Measurements from ENCODE around the gene SLC39A6. TPM values are rescaled to one million over a fixed set of nuclear protein-coding genes. Genes with fewer than 3 reads are reported as not detected.
A peak's percentile ranks its signal among the peaks of the same experiment; 100 is the strongest.
"Not testable (repeated sequence)": the region's sequence is repeated elsewhere in the genome, so short reads cannot be mapped to it uniquely, and the experiment has no call there.

The SLC39A6 gene
- total and polyA plus RNA-seq, 2 of the 13 experiments (the other 11 are each of a cell fraction or from before 2014, with no cell fraction given), result 41.7 to 59.2 TPM

- TF ChIP-seq ZNF639 (CRISPR knock-in tag; conservative IDR thresholded peaks at IDR 0.05) (no peak), MLX (CRISPR knock-in tag; IDR thresholded peaks at IDR 0.05) (no peak)
These were observed 40.8 kb upstream of the SLC39A6 start (continued) for GRCh38 chr18:36169938-36170337.

GRCh38 chr18:36168296-36168695 is 39.2 kb upstream of the SLC39A6 start:
- H3K27ac ChIP-seq (ENCODE audit: extremely low read length, insufficient read depth, low read length); H3K4me3 ChIP-seq (replicated peaks in 1 of 3; ENCODE audit: insufficient read depth in 1 of 3, low read depth in 2 of 3, low read length in 3 of 3); ATAC-seq; intact Hi-C loops (cut with micrococcal nuclease; ENCODE audit: unreplicated experiment); H2AFZ ChIP-seq (ENCODE audit: low read length); H4K20me1 ChIP-seq (ENCODE audit: insufficient read depth, low read length); H3K27me3 ChIP-seq (ENCODE audit: control insufficient read depth in 1 of 2, insufficient read depth in 2 of 2, low read length in 2 of 2); H3K9ac ChIP-seq (ENCODE audit: insufficient read depth, low read depth, low read length); DNase-seq (ENCODE audit: low spot score); H3K79me2 ChIP-seq (ENCODE audit: insufficient read depth, low read length); FAIRE-seq; POLR2A ChIA-PET; in situ Hi-C loops (cut with HindIII; ENCODE audit: extremely low pct_ligation_motif_present, low pct_unique_long_range_greater_than_20kb); H3K4me2 ChIP-seq (ENCODE audit: low read depth, low read length); H3K9me3 ChIP-seq (ENCODE audit: low read length); CTCF ChIA-PET (ENCODE audit: low intra/inter-chr PET ratio, low total read pairs); BruUV-seq (replicated peaks): not testable (repeated sequence)
- H3K36me3 ChIP-seq (replicated peaks in 1 of 2; ENCODE audit: control insufficient read depth in 1 of 2, insufficient read depth in 2 of 2, low read length in 2 of 2), result peaks cover 18 to 40% of the 10 kb centered on the region in 2 experiments
- peaks cover 40% of the 10 kb centered on the region for H3K4me1 ChIP-seq (ENCODE audit: insufficient read depth, low read length)
- 97% methylated on average over 3 of the region's 3 CpGs for WGBS (ENCODE audit: low lambda C conversion rate)

DNA sequence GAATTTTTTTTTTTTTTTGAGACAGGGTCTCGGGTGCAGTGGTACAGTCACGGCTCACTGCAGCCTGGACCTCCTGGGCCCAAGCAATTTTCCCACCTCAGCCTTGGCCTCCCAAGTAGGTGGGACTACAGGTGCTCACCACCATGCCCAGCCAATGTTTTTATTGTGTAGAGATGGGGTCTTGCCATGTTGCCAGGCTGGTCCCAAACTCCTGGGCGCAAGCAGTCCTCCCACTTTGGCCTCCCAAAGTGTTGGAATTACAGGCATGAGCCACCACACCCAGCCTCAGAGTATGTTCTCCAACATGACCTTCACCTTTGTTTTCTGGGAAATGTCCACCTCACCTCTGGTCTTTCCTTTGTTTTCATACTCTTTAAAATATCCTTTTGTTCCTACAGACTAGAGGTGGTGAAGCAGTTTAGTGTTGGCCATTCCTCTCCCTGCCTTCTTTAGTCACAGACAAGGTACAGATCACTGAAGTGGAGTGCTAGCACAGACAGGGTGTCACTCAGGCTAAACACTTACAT is 38.6 kb upstream of the SLC39A6 start:
- peaks cover 40% of the 10 kb centered on the region for H3K4me1 ChIP-seq (ENCODE audit: insufficient read depth, low read length)
- no peak overlapping the region for H3K4me2 ChIP-seq (ENCODE audit: low read depth, low read length)
- H3K4me3 ChIP-seq (replicated peaks in 1 of 3; ENCODE audit: insufficient read depth in 1 of 3, low read depth in 2 of 3, low read length in 3 of 3), result no peak overlapping the region
- POLR2A ChIA-PET, result interaction anchor here (3.8 kb wide), 1 partner anchor 8 kb away, joined by 17 read pairs; no protein-coding TSS in a partner anchor
- in situ Hi-C loops (cut with HindIII; ENCODE audit: extremely low pct_ligation_motif_present, low pct_unique_long_range_greater_than_20kb), result no loop called here
- no peaks in the 10 kb centered on the region for H3K27me3 ChIP-seq (ENCODE audit: control insufficient read depth in 1 of 2, insufficient read depth in 2 of 2, low read length in 2 of 2)
- H3K79me2 ChIP-seq (ENCODE audit: insufficient read depth, low read length), result no peaks in the 10 kb centered on the region
- no peaks in the 10 kb centered on the region for H3K9me3 ChIP-seq (ENCODE audit: low read length)
- WGBS (ENCODE audit: low lambda C conversion rate), result 100% methylated on average over 3 of the region's 3 CpGs
- no peak overlapping the region for H3K27ac ChIP-seq (ENCODE audit: extremely low read length, insufficient read depth, low read length)
- peaks cover 18 to 43% of the 10 kb centered on the region in 2 experiments for H3K36me3 ChIP-seq (replicated peaks in 1 of 2; ENCODE audit: control insufficient read depth in 1 of 2, insufficient read depth in 2 of 2, low read length in 2 of 2)
- CTCF ChIA-PET (ENCODE audit: low intra/inter-chr PET ratio, low total read pairs), result no interaction called here
- FAIRE-seq (no peak), DNase-seq (ENCODE audit: low spot score) (no peak), ATAC-seq (no peak; the same call in 2 of the 3 replicates)
- TF ChIP-seq, protein P1, sequence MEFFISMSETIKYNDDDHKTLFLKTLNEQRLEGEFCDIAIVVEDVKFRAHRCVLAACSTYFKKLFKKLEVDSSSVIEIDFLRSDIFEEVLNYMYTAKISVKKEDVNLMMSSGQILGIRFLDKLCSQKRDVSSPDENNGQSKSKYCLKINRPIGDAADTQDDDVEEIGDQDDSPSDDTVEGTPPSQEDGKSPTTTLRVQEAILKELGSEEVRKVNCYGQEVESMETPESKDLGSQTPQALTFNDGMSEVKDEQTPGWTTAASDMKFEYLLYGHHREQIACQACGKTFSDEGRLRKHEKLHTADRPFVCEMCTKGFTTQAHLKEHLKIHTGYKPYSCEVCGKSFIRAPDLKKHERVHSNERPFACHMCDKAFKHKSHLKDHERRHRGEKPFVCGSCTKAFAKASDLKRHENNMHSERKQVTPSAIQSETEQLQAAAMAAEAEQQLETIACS (CRISPR knock-in tag; IDR thresholded peaks at IDR 0.05), result no peak
- no peak for TF ChIP-seq SOX13 (IDR thresholded peaks at IDR 0.05)
- TF ChIP-seq SOX13 (CRISPR knock-in tag; conservative IDR thresholded peaks at IDR 0.05 in 1 of 2, IDR thresholded peaks at IDR 0.05 in 1 of 2), result peak in 1 of 2 experiments; percentile 78; a peak in 2 of 4 replicates
- TF ChIP-seq SOX6 (IDR thresholded peaks at IDR 0.05), result no peak
- TF ChIP-seq SOX6 (CRISPR knock-in tag; IDR thresholded peaks at IDR 0.05), result peak; percentile 61
- TF ChIP-seq RARA (CRISPR knock-in tag; IDR thresholded peaks at IDR 0.05), result 0 out of 2 replicates have a peak, but pooled peaks have one; percentile 22
- peak; percentile 64; the same call in 1 of the 2 replicates for TF ChIP-seq ZNF263 (CRISPR knock-in tag; IDR thresholded peaks at IDR 0.05)
- peak; percentile 35; the same call in 1 of the 2 replicates for TF ChIP-seq SOX5 (CRISPR knock-in tag; IDR thresholded peaks at IDR 0.05; ENCODE audit: borderline replicate concordance)
- TF ChIP-seq ZNF616 (CRISPR knock-in tag; IDR thresholded peaks at IDR 0.05; ENCODE audit: low read depth), result peak; percentile 46; the same call in 1 of the 2 replicates
- TF ChIP-seq ZNF556 (CRISPR knock-in tag; IDR thresholded peaks at IDR 0.05; ENCODE audit: borderline replicate concordance), result no peak
- no peak overlapping the region for H3K9ac ChIP-seq (ENCODE audit: insufficient read depth, low read depth, low read length)
- intact Hi-C loops (cut with micrococcal nuclease; ENCODE audit: unreplicated experiment), result no loop called here
- no peak overlapping the region for H2AFZ ChIP-seq (ENCODE audit: low read length)
- TSS peak; percentile 5 for BruUV-seq (replicated peaks)
- no peaks in the 10 kb centered on the region for H4K20me1 ChIP-seq (ENCODE audit: insufficient read depth, low read length)
